Measurements from ENCODE around the gene MED12L. TPM values are rescaled to one million over a fixed set of nuclear protein-coding genes. Genes with fewer than 3 reads are reported as not detected.

Gene MED12L
- total RNA-seq, 4 donors from 2014 or later = 0.51 to 12.7 (median 3.1) TPM

- intact Hi-C loops (cut with DNase I; ENCODE audit: low total_unique reads) = no loop called here
- no peaks in the 10 kb centered on the region for H3K4me1 ChIP-seq
- H3K36me3 ChIP-seq = no peaks in the 10 kb centered on the region
- DNase-seq = no peak
- no peaks in the 10 kb centered on the region for H3K27me3 ChIP-seq
- H3K27ac ChIP-seq = no peak overlapping the region
- TF ChIP-seq, protein P1, sequence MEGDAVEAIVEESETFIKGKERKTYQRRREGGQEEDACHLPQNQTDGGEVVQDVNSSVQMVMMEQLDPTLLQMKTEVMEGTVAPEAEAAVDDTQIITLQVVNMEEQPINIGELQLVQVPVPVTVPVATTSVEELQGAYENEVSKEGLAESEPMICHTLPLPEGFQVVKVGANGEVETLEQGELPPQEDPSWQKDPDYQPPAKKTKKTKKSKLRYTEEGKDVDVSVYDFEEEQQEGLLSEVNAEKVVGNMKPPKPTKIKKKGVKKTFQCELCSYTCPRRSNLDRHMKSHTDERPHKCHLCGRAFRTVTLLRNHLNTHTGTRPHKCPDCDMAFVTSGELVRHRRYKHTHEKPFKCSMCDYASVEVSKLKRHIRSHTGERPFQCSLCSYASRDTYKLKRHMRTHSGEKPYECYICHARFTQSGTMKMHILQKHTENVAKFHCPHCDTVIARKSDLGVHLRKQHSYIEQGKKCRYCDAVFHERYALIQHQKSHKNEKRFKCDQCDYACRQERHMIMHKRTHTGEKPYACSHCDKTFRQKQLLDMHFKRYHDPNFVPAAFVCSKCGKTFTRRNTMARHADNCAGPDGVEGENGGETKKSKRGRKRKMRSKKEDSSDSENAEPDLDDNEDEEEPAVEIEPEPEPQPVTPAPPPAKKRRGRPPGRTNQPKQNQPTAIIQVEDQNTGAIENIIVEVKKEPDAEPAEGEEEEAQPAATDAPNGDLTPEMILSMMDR (IDR thresholded peaks at IDR 0.05) = no peak
- TF ChIP-seq POLR2A (IDR thresholded peaks at IDR 0.05) = no peak
- H3K9me3 ChIP-seq = no peaks in the 10 kb centered on the region
- H3K4me3 ChIP-seq = no peak overlapping the region
These were observed 48.5 kb downstream of the MED12L start for GRCh38 chr3:151133917-151134450.

- TF ChIP-seq POLR2A (IDR thresholded peaks at IDR 0.05) = no peak
- TF ChIP-seq, protein P1 (IDR thresholded peaks at IDR 0.05) = no peak
- H3K27ac ChIP-seq = no peak overlapping the region
- intact Hi-C loops (cut with DNase I; ENCODE audit: low total_unique reads) = no loop called here
- no peak overlapping the region for H3K4me3 ChIP-seq
- no peaks in the 10 kb centered on the region for H3K36me3 ChIP-seq
- no peaks in the 10 kb centered on the region for H3K4me1 ChIP-seq
- no peaks in the 10 kb centered on the region for H3K9me3 ChIP-seq
- no peaks in the 10 kb centered on the region for H3K27me3 ChIP-seq
- no peak for DNase-seq
These were observed 50.3 kb downstream of the MED12L start for GRCh38 chr3:151135541-151136337.

DNA sequence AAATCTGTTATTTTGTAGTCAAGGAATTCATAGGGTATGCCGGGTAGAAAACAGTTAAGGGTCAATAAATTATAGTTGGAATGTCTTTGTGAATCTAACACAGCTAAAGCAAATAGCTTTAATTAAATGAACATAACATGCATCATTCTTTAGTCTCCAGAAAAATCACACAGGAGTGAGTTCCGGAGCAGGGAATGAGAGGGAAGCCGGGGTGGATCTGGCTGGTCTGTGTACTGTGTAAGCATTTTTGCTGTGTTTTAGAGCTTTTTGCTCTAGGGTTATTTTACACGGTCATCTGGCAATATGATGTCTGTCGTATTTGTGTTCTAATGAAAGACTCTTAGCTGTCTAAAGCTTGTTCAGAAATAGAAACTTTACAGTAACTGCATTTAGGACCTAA lies 57.5 kb downstream of the MED12L start:
- Histone ChIP-seq H3K4me1 (peaks cover 0 to 5% of the 10 kb centered on the region in 2 donors), H3K27me3 (no peaks in the 10 kb centered on the region), H3K9me3 (no peaks in the 10 kb centered on the region), H3K36me3 (no peaks in the 10 kb centered on the region), H3K27ac (no peak overlapping the region), H3K4me3 (no peak overlapping the region)
- DNase-seq = no peak
- no peak for TF ChIP-seq POLR2A (IDR thresholded peaks at IDR 0.05)
- TF ChIP-seq, protein P1 (IDR thresholded peaks at IDR 0.05) = no peak
- intact Hi-C loops (cut with DNase I; ENCODE audit: low total_unique reads) = loop anchor here (10.0 kb wide), 1 partner anchor 368 kb away; no protein-coding TSS in a partner anchor

DNA sequence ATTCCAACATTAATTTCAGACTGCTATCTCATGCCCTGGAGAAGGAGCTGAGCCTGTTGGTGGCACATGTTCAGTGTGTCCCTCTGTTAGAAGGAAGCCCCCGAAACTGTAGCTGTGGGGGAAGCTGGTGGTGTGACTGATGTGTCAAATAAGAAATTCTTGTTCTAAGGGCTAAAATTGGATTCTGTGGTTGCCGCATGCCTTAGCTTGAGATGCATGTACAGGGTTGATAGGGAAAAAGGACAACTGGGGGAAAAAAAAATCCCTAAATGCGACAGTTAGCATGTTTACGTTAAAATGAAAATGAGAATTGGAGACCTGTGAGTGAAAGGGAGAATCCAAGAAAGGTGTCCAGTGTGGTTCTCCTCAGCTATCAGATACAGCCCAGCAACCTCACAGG lies 58.6 kb downstream of the MED12L start:
- Histone ChIP-seq H3K27ac (no peak overlapping the region), H3K4me3 (no peak overlapping the region), H3K4me1 (peaks cover 0 to 5% of the 10 kb centered on the region in 2 donors), H3K27me3 (no peaks in the 10 kb centered on the region), H3K36me3 (no peaks in the 10 kb centered on the region), H3K9me3 (no peaks in the 10 kb centered on the region)
- intact Hi-C loops (cut with DNase I; ENCODE audit: low total_unique reads) = loop anchor here (10.0 kb wide), 1 partner anchor 369 kb away; no protein-coding TSS in a partner anchor
- TF ChIP-seq, protein P1 (IDR thresholded peaks at IDR 0.05) = no peak
- TF ChIP-seq POLR2A (IDR thresholded peaks at IDR 0.05) = no peak
- no peak for DNase-seq

GRCh38 chr3:151144760-151145159 lies 59.3 kb downstream of the MED12L start:
- peaks cover 0 to 5% of the 10 kb centered on the region in 2 donors for H3K4me1 ChIP-seq
- H3K27ac ChIP-seq = no peak overlapping the region
- intact Hi-C loops (cut with DNase I; ENCODE audit: low total_unique reads) = loop anchor here (5.0 to 10.0 kb wide), 2 partner anchors 370 to 427 kb away; no protein-coding TSS in a partner anchor
- no peaks in the 10 kb centered on the region for H3K27me3 ChIP-seq
- no peak overlapping the region for H3K4me3 ChIP-seq
- no peaks in the 10 kb centered on the region for H3K9me3 ChIP-seq
- no peak for DNase-seq
- no peak for TF ChIP-seq POLR2A (IDR thresholded peaks at IDR 0.05)
- TF ChIP-seq, protein P1 (IDR thresholded peaks at IDR 0.05) = no peak
- no peaks in the 10 kb centered on the region for H3K36me3 ChIP-seq
